Astrocyte of the hippocampus (primary cell): Measurements from ENCODE around the gene HIKESHI.

ENCODE experiments used
- DNase-seq: peaks from one replicate; pipeline ENCODE4 v3.0.0; 2011; ENCODE audit warnings: low read depth, low spot score

Gene HIKESHI

GRCh38 chr11:86374586-86374985 lies 72.5 kb downstream of the HIKESHI start, which contains the start of gene CCDC81:
CCDC81 (plus strand) TSS chr11:86374887; CDS start chr11:86375164, 277 bp downstream.
- peak; percentile 55 for DNase-seq

GRCh38 chr11:86377972-86378371 lies 75.9 kb downstream of the HIKESHI start:
- no peak for DNase-seq

- no peak for DNase-seq
Observed at GRCh38 chr11:86380295-86381059, 78.4 kb downstream of the HIKESHI start.

- no peak for DNase-seq
Observed at GRCh38 chr11:86383041-86383955, 81.3 kb downstream of the HIKESHI start.

GRCh38 chr11:86386283-86386682 lies 84.2 kb downstream of the HIKESHI start:
- no peak for DNase-seq

GRCh38 chr11:86386746-86387145 lies 84.7 kb downstream of the HIKESHI start:
- DNase-seq = no peak

- DNase-seq = no peak
Observed at GRCh38 chr11:86388198-86388597, 86.2 kb downstream of the HIKESHI start.

- DNase-seq = no peak
Observed at GRCh38 chr11:86390487-86390886, 88.4 kb downstream of the HIKESHI start.

- DNase-seq = peak; percentile 36
Observed at GRCh38 chr11:86395061-86395551, 93.1 kb downstream of the HIKESHI start.
